Neural crest cell (in vitro differentiated cells): Measurements from ENCODE around the gene MTCH2. TPM values are rescaled to one million over a fixed set of nuclear protein-coding genes. Genes with fewer than 3 reads are reported as not detected.
"Not testable (repeated sequence)": the region's sequence is repeated elsewhere in the genome, so short reads cannot be mapped to it uniquely, and the experiment has no call there.

Experiments
- DNase-seq: peaks from one replicate; pipeline ENCODE4 v3.0.0; 2021; ENCODE audit warnings: low read depth, mixed read lengths, low spot score
- H3K27ac Mint-ChIP-seq: one replicate; pipeline ENCODE4 v1.8.0; 2021; ENCODE audit warnings: mild to moderate bottlenecking, mixed read lengths; ENCODE audit not compliant: unreplicated experiment
- H3K27me3 Mint-ChIP-seq: 2 replicates; pipeline ENCODE4 v1.8.0; 2021; ENCODE audit warnings: low read depth, mild to moderate bottlenecking, mixed read lengths
- H3K36me3 Mint-ChIP-seq: 2 replicates; pipeline ENCODE4 v1.8.0; 2021; ENCODE audit warnings: low read depth, mild to moderate bottlenecking, mixed read lengths
- H3K4me1 Mint-ChIP-seq: 2 replicates; pipeline ENCODE4 v1.8.0; 2021; ENCODE audit warnings: mixed read lengths
- H3K4me3 Mint-ChIP-seq: one replicate; pipeline ENCODE4 v1.8.0; 2021; ENCODE audit warnings: mild to moderate bottlenecking, mixed read lengths
- H3K9me3 Mint-ChIP-seq: 2 replicates; pipeline ENCODE4 v1.8.0; 2021; ENCODE audit warnings: mixed read lengths
- long read RNA-seq: library from polyadenylated mRNA; unstranded; transcript quantifications from one replicate; pipeline ENCODE4 v2.0.0, GENCODE V29; 2020
- total RNA-seq: library from RNA; stranded (reverse); gene quantifications from 2 replicates; pipeline ENCODE4 v1.2.1, GENCODE V29; 2021
- TF ChIP-seq, protein P1 (sequence below): fragments of 200-600 bp; sonication (generic); conservative IDR thresholded peaks from 2 replicates; pipeline ENCODE4 v1.5.0; 2021; ENCODE audit warnings: antibody characterized with exemption, mild to moderate bottlenecking

MTCH2 gene
- total RNA-seq: 157 and 160 TPM in 2 replicates
- long read RNA-seq, transcript MTCH2-201 (13 exons, 2,587 nt): major isoform, 254 of 353 reads
- long read RNA-seq, partial matches to known transcripts: 12 of 353 reads
- long read RNA-seq, other reads (novel, unspliced or antisense): 85 of 353 reads

DNA sequence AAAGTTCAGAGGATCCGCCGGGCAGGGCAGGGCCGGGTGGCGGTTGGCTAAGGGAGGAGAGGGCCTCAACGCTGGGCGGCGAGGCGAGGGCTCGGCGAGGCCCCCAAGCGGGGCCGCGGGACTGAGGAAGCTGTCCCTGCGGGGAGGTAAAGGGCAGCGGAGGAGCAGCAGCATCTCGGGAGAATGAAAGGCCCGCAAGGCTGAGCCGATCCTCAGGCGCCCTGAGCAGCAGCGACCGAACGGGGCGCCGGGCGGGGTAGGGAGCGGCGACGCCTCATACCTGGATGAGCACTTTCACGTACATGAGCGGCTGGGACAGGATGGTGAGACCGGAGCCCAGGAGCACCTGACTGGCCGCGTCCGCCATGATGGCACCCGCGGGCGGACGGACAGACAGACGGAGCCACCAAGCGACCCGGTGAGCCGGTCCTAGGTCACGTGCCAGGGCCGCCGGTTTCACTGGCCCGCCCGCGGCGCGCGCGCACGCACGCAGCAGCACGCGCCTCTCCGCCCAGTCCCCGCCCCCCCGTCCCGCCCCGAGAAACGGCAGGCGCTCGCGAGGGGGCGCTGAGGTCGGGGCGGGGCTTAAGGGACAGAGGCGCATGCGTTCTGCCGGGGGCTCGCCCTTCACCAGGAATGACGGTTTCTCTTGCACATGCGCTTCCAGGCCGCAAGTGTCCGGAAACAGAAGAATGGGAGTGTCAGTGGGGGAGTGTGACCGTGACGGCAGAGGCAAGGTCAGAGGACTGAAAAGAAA lies at the start of gene MTCH2:
MTCH2 (minus strand) TSS at position 461 of the 757 bp plus-strand sequence; CDS start at position 367, 94 bp downstream.
- DNase-seq: peak; percentile 91
- Mint-ChIP-seq H3K27ac (peak within 1 kb of the TSS; percentile 72), H3K4me3 (peak within 1 kb of the TSS; percentile 92), H3K4me1 (peaks cover 35% of the 10 kb centered on the region), H3K9me3 (no peaks in the 10 kb centered on the region), H3K36me3 (peaks cover 6% of the 10 kb centered on the region), H3K27me3 (no peaks in the 10 kb centered on the region)
- TF ChIP-seq, protein P1, sequence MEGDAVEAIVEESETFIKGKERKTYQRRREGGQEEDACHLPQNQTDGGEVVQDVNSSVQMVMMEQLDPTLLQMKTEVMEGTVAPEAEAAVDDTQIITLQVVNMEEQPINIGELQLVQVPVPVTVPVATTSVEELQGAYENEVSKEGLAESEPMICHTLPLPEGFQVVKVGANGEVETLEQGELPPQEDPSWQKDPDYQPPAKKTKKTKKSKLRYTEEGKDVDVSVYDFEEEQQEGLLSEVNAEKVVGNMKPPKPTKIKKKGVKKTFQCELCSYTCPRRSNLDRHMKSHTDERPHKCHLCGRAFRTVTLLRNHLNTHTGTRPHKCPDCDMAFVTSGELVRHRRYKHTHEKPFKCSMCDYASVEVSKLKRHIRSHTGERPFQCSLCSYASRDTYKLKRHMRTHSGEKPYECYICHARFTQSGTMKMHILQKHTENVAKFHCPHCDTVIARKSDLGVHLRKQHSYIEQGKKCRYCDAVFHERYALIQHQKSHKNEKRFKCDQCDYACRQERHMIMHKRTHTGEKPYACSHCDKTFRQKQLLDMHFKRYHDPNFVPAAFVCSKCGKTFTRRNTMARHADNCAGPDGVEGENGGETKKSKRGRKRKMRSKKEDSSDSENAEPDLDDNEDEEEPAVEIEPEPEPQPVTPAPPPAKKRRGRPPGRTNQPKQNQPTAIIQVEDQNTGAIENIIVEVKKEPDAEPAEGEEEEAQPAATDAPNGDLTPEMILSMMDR: peak; percentile 51

DNA sequence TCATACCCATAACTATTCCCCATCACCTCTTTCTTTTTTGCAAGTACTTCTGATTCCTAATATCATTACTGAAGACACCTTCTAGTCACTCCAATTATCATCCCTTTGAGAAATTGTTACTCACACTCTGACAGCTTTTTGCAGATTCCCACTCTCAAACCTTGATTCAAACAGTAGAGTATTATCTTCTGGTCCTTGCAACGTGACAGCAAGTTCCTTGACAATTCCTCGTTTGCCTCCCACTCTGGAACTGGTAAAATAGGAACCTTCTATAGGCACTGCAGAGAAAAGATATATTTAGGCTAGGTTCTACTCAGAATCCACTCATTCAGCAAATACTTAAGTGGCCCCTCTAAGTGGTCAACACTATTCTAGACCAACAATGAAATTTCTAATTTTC lies 49.6 kb upstream of the MTCH2 start:
- no peaks in the 10 kb centered on the region for H3K4me1 Mint-ChIP-seq
- H3K27ac Mint-ChIP-seq: no peak overlapping the region
- TF ChIP-seq, protein P1: no peak
- no peaks in the 10 kb centered on the region for H3K9me3 Mint-ChIP-seq
- no peaks in the 10 kb centered on the region for H3K27me3 Mint-ChIP-seq
- no peak overlapping the region for H3K4me3 Mint-ChIP-seq
- H3K36me3 Mint-ChIP-seq: no peaks in the 10 kb centered on the region
- no peak for DNase-seq

DNA sequence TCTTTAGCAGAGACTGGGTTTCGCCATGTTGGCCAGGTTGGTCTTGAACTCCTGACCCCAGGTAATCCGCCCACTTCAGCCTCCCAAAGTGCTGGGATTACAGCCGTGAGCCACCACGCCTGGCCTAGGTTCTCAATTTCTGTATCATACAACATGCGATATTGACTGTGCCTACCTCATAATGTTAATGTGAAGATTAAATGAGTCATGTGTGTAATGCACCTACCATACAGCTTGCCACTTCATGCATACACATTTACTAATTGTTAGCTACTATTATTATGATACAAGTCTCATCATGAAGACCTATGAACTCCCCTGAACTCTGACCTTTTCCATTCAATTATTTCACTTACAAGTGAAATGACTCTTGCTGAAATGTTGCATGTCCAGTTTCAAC lies 47.1 kb upstream of the MTCH2 start:
- no peaks in the 10 kb centered on the region for H3K36me3 Mint-ChIP-seq
- H3K4me3 Mint-ChIP-seq: no peak overlapping the region

DNA sequence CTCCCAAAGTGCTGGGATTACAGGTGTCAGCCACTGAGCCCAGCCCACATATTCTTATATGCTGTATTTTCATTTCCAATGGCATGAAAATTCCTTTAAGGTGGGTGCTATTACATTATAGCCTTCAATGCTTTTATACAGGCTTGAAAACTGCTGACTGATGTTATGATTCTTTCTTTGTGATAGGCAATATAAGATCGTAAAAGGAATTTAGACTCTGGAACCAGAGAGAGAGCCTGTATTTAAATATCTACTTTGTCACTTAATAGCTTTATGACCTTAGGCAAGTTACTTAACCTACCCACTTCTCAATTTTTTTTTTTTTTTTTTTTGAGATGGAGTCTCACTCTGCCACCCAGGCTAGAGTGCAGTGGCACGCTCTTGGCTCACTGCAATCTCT lies 46.6 kb upstream of the MTCH2 start:
- Mint-ChIP-seq H3K4me3 (no peak overlapping the region), H3K36me3 (no peaks in the 10 kb centered on the region), H3K4me1 (peaks cover 6% of the 10 kb centered on the region), H3K27me3 (no peaks in the 10 kb centered on the region), H3K9me3 (no peaks in the 10 kb centered on the region), H3K27ac (no peak overlapping the region)
- no peak for DNase-seq
- TF ChIP-seq, protein P1: no peak

More for the DNA sequence above, 47.1 kb upstream of the MTCH2 start:
- Mint-ChIP-seq H3K9me3 (no peaks in the 10 kb centered on the region), H3K27me3 (no peaks in the 10 kb centered on the region), H3K4me1 (peaks cover 6% of the 10 kb centered on the region), H3K27ac (no peak overlapping the region)
- no peak for DNase-seq
- TF ChIP-seq, protein P1: no peak

DNA sequence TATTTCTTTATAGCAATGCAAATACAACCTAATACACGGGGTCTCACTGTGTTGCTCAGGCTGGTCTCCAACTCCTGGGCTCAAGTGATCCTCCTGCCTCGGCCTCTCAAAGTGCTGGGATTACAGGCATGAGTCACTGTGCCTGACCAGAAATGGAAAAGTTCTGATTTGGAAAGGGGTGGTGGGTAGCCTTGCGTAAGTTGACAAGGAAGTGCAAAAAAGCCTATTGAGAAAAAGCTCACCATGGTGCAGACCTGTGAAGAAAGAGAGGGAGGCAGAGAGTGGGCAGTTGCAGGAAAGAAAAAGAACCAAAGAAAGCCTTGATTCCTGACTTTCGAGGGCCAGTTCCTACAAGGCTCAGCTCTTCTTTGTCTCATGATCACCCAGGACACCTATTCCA lies 45.8 kb upstream of the MTCH2 start:
- Mint-ChIP-seq H3K4me3 (no peak overlapping the region), H3K9me3 (no peaks in the 10 kb centered on the region), H3K4me1 (peaks cover 6% of the 10 kb centered on the region), H3K27me3 (no peaks in the 10 kb centered on the region), H3K36me3 (no peaks in the 10 kb centered on the region), H3K27ac (no peak overlapping the region)
- DNase-seq: no peak
- TF ChIP-seq, protein P1: no peak

DNA sequence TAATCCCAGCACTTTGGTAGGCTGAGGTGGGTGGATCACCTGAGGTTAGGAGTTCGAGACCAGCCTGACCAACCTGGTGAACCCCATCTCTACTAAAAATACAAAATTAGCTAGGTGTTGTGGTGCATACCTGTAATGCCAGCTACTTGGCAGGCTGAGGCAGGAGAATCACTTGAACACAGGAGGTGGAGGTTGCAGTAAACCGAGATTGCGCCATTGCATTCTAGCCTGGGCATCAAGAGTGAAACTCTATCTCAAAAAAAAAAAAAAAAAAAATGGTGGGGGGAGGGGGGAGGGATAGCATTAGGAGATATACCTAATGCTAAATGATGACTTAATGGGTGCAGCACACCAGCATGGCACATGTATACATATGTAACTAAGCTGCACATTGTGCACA lies 44.3 kb upstream of the MTCH2 start:
- H3K4me1 Mint-ChIP-seq: peaks cover 11% of the 10 kb centered on the region
- H3K9me3 Mint-ChIP-seq, H3K27me3 Mint-ChIP-seq, DNase-seq, H3K27ac Mint-ChIP-seq, H3K4me3 Mint-ChIP-seq, H3K36me3 Mint-ChIP-seq: not testable (repeated sequence)
